ENCODE results near the gene PTPRN2. TPM values are rescaled to one million over a fixed set of nuclear protein-coding genes. Genes with fewer than 3 reads are reported as not detected.

The PTPRN2 gene
- total RNA-seq, 2 experiments from 2014 or later = 0.70 TPM; not detected in 1

DNA sequence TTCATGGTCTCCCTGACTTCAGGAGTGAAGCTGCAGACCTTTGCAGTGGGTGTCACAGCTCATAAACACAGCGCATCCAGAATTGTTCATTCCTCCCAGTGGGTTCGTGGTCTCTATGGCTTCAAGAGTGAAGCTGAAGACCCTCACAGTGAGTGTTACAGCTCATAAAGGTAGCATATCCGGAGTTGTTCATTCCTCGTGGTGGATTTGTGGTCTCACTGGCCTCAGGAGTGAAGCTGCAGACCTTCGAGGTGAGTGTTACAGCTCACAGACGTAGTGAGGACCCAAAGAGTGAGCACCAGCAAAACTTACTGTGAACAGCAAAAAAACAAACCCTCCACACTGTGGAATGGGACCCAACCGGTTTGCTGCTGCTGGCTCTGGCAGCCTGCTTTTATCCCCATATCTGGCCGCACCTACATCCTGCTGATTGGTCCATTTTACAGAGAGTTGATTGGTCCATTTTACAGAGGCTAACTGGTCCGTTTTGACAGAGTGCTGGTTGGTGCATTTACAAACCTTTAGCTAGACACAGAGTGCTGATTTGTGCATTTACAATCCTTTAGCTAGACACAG, 308.8 kb downstream of the PTPRN2 start:
- Histone ChIP-seq H3K36me3 (ENCODE audit: insufficient read depth, low read length) (no peaks in the 10 kb centered on the region), H3K9me2 (ENCODE audit: insufficient read depth, low read length) (no peaks in the 10 kb centered on the region), H3K4me2 (ENCODE audit: low read length) (no peak overlapping the region), H3K79me2 (ENCODE audit: insufficient read depth, low read depth, low read length) (no peaks in the 10 kb centered on the region), H4K20me1 (ENCODE audit: insufficient read depth, low read length) (no peaks in the 10 kb centered on the region), H3K9me3 (ENCODE audit: low read length) (no peaks in the 10 kb centered on the region), H3K4me1 (ENCODE audit: insufficient read depth, low read length, poor library complexity, severe bottlenecking) (no peaks in the 10 kb centered on the region), H3K27ac (ENCODE audit: low read depth, low read length, poor library complexity, severe bottlenecking) (no peak overlapping the region), H2AFZ (ENCODE audit: low read length) (no peak overlapping the region), H3K4me3 (ENCODE audit: low read depth, low read length, poor library complexity, severe bottlenecking) (no peak overlapping the region)
- POLR2A ChIA-PET = interaction anchor here (1.0 kb wide), 1 partner anchor 436 kb away, joined by 3 read pairs; no protein-coding TSS in a partner anchor
- TF ChIP-seq, protein P1, sequence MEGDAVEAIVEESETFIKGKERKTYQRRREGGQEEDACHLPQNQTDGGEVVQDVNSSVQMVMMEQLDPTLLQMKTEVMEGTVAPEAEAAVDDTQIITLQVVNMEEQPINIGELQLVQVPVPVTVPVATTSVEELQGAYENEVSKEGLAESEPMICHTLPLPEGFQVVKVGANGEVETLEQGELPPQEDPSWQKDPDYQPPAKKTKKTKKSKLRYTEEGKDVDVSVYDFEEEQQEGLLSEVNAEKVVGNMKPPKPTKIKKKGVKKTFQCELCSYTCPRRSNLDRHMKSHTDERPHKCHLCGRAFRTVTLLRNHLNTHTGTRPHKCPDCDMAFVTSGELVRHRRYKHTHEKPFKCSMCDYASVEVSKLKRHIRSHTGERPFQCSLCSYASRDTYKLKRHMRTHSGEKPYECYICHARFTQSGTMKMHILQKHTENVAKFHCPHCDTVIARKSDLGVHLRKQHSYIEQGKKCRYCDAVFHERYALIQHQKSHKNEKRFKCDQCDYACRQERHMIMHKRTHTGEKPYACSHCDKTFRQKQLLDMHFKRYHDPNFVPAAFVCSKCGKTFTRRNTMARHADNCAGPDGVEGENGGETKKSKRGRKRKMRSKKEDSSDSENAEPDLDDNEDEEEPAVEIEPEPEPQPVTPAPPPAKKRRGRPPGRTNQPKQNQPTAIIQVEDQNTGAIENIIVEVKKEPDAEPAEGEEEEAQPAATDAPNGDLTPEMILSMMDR (conservative IDR thresholded peaks at IDR 0.05; ENCODE audit: low read length) = no peak
- TF ChIP-seq EZH2phosphoT487 (IDR thresholded peaks at IDR 0.05; ENCODE audit: borderline replicate concordance, low read depth, low read length) = no peak
- BruUV-seq (replicated peaks) = no TSS peak
- CTCF ChIA-PET (ENCODE audit: unreplicated experiment) = no interaction called here
- intact Hi-C loops (cut with micrococcal nuclease; ENCODE audit: unreplicated experiment) = no loop called here
- DNase-seq (ENCODE audit: low spot score) = no peak

DNA sequence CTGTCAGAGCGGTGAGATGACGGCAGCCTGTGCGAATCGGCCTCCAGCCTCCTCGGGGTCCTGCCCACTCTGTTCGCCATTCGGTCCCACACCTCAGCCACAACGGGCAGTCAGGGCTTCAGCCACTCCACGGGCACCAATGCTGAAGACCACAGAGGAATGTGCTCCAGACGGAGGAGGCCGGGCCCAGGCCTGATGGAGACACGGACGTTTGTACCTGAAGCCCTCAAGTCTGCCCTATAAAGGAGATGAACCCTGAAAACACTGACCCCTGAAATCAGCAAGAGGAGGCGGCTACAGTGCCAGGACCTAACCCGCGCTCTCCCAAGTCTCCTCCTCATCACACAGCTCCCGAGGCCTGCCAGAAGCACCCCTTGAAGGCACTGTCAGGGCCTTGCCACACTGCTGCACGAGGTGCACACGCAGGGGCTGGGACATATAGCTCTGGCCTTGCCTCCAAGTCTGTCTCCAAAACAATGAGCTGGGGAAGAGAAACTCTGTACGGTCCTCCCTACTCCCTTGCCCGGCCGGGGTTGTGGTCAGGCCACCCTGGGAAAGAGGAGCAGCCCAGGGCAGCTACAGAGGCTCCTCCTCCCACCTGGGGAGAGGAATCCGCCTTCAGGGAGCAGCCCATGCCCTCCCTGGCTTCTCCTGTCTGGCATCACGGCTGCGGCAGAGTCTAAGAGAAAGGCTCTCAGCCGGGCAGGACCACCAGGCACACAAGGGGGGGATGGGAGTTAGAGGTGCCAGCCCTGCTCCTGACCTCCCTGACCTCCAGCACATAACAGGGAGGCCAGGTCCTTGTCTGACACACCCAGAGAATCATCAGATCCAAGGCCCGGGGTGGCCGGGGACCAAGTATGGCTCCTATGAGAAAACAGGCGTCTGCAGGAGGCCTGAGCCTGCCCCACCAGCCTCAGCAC, 310.1 kb downstream of the PTPRN2 start:
- Histone ChIP-seq H4K20me1 (ENCODE audit: insufficient read depth, low read length) (no peaks in the 10 kb centered on the region), H3K4me1 (ENCODE audit: insufficient read depth, low read length, poor library complexity, severe bottlenecking) (no peaks in the 10 kb centered on the region), H3K4me2 (ENCODE audit: low read length) (no peak overlapping the region), H2AFZ (ENCODE audit: low read length) (no peak overlapping the region), H3K79me2 (ENCODE audit: insufficient read depth, low read depth, low read length) (no peaks in the 10 kb centered on the region), H3K4me3 (ENCODE audit: low read depth, low read length, poor library complexity, severe bottlenecking) (no peak overlapping the region), H3K36me3 (ENCODE audit: insufficient read depth, low read length) (no peaks in the 10 kb centered on the region), H3K27ac (ENCODE audit: low read depth, low read length, poor library complexity, severe bottlenecking) (no peak overlapping the region), H3K9me2 (ENCODE audit: insufficient read depth, low read length) (no peaks in the 10 kb centered on the region), H3K9me3 (ENCODE audit: low read length) (no peaks in the 10 kb centered on the region)
- POLR2A ChIA-PET = no interaction called here
- TF ChIP-seq, protein P1 (conservative IDR thresholded peaks at IDR 0.05; ENCODE audit: low read length) = no peak
- no peak for TF ChIP-seq EZH2phosphoT487 (IDR thresholded peaks at IDR 0.05; ENCODE audit: borderline replicate concordance, low read depth, low read length)
- BruUV-seq (replicated peaks) = no TSS peak
- DNase-seq (ENCODE audit: low spot score) = no peak
- intact Hi-C loops (cut with micrococcal nuclease; ENCODE audit: unreplicated experiment) = no loop called here
- CTCF ChIA-PET (ENCODE audit: unreplicated experiment) = no interaction called here

Measured in OCI-LY7 (cell line).